Smooth muscle cell (in vitro differentiated cells): ENCODE measurements around the gene MKI67. TPM values are rescaled to one million over a fixed set of nuclear protein-coding genes. Genes with fewer than 3 reads are reported as not detected.
A peak's percentile ranks its signal among the peaks of the same experiment; 100 is the strongest.

Source experiments
- DNase-seq: peaks from one replicate; lab custom pipeline; 2025; ENCODE audit not compliant: unreplicated experiment; lab: John Stamatoyannopoulos, UW
- H2AFZ ChIP-seq: fragments of 200-600 bp; sonication (generic); 2 replicates; pipeline ENCODE4 v1.6.0; 2016; ENCODE audit warnings: antibody characterized with exemption, low read depth, mild to moderate bottlenecking
- H3F3A ChIP-seq: fragments of 200-600 bp; sonication (generic); 2 replicates; pipeline ENCODE4 v1.6.0; 2017; ENCODE audit warnings: antibody characterized with exemption, low read depth
- H3K27ac ChIP-seq: fragments of 200-600 bp; sonication (generic); 2 replicates; pipeline ENCODE4 v1.5.1; 2016; ENCODE audit warnings: low read depth, mild to moderate bottlenecking
- H3K27me3 ChIP-seq: fragments of 200-600 bp; sonication (generic); 2 replicates; pipeline ENCODE4 v1.6.1; 2016; ENCODE audit warnings: low read depth, mild to moderate bottlenecking
- H3K36me3 ChIP-seq: fragments of 200-600 bp; sonication (generic); 2 replicates; pipeline ENCODE4 v1.5.1; 2016; ENCODE audit warnings: low read depth
- H3K4me1 ChIP-seq: fragments of 200-600 bp; sonication (generic); 2 replicates; pipeline ENCODE4 v1.5.1; 2016; ENCODE audit warnings: low read depth
- H3K4me2 ChIP-seq: fragments of 200-600 bp; sonication (generic); 2 replicates; pipeline ENCODE4 v1.6.0; 2016; ENCODE audit warnings: mild to moderate bottlenecking
- H3K4me3 ChIP-seq: fragments of 200-600 bp; sonication (generic); 2 replicates; pipeline ENCODE4 v1.5.1; 2016; ENCODE audit warnings: mild to moderate bottlenecking
- H3K79me2 ChIP-seq: fragments of 200-600 bp; sonication (generic); 2 replicates; pipeline ENCODE4 v1.6.0; 2016; ENCODE audit warnings: low read depth, mild to moderate bottlenecking
- H3K9ac ChIP-seq: fragments of 200-600 bp; sonication (generic); 2 replicates; pipeline ENCODE4 v1.6.0; 2016; ENCODE audit warnings: low read depth
- H3K9me3 ChIP-seq: fragments of 200-600 bp; sonication (generic); replicated peaks from 2 replicates; pipeline ENCODE4 v1.5.1; 2016; ENCODE audit warnings: low read depth
- H4K20me1 ChIP-seq: fragments of 200-600 bp; sonication (generic); 2 replicates; pipeline ENCODE4 v1.6.0; 2016; ENCODE audit warnings: low read depth
- WGBS: methylation state at CpG from one replicate; pipeline ENCODE4 v1.1.7; 2016; ENCODE audit warnings: low lambda C conversion rate; 5-methylcytosine and 5-hydroxymethylcytosine counted together
- polyA plus RNA-seq: library from polyadenylated mRNA; unstranded; fragments of >200 nt; fragmentation: Nextera tagmentation; extraction: Ambion mirVana; gene quantifications from 2 replicates; pipeline ENCODE4 v1.2.1, GENCODE V29; 2016
- total RNA-seq: library from RNA; depleted of rRNA; stranded (reverse); fragments of >200 nt; gene quantifications from 2 replicates; pipeline ENCODE4 v1.2.3, GENCODE V29; 2014
- TF ChIP-seq, protein P1 (sequence below): fragments of 200-600 bp; sonication (generic); IDR thresholded peaks from 2 replicates; pipeline ENCODE4 v1.5.1; 2017; ENCODE audit warnings: borderline replicate concordance, mild to moderate bottlenecking, antibody characterized with exemption; ENCODE audit not compliant: insufficient read depth, poor library complexity, severe bottlenecking

MKI67 gene
- total and polyA plus RNA-seq, 2 experiments from 2014 or later: 7.9 to 10.8 TPM

DNA sequence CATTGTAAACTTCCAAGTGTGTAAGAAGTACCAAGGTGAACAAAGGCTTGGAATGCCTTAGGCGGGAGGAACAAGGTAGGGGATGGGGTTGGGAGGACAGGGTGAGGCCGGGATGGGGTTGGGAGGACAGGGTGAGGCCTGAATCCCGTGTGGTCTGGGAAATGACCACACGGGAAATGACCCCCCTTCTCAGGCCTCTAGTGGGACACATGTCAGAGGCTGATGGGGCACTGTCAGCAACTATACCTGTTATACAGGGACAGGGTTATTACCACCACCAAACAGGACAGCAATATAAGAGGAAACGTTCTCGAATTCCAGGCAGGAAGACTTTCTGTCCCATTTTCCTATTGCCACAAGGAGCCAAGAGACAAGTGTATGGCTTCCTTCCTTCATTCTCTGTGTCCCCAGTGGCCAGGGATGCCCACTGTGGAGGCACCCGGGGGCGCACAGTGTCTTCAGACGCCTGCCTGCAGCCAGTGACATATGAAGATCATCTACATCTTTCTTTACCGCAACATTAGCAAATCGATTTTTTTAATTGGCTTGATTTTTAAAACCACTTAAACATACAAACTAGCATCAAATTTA, 1.3 kb downstream of the MKI67 start:
- H3K36me3 ChIP-seq: no peaks in the 10 kb centered on the region
- H3K4me2 ChIP-seq: peak overlapping the region; percentile 86
- H2AFZ ChIP-seq: peak overlapping the region; percentile 61
- 40% methylated on average over 11 of the region's 11 CpGs for WGBS
- H3K4me3 ChIP-seq: peak overlapping the region; percentile 59
- no peak for DNase-seq
- no peaks in the 10 kb centered on the region for H3K9me3 ChIP-seq
- H3F3A ChIP-seq: no peaks in the 10 kb centered on the region
- H3K27ac ChIP-seq: no peak overlapping the region
- no peaks in the 10 kb centered on the region for H3K27me3 ChIP-seq
- peaks cover 12% of the 10 kb centered on the region for H3K4me1 ChIP-seq
- H3K79me2 ChIP-seq: peaks cover 51% of the 10 kb centered on the region
- no peaks in the 10 kb centered on the region for H4K20me1 ChIP-seq
- H3K9ac ChIP-seq: no peak overlapping the region
- TF ChIP-seq, protein P1, sequence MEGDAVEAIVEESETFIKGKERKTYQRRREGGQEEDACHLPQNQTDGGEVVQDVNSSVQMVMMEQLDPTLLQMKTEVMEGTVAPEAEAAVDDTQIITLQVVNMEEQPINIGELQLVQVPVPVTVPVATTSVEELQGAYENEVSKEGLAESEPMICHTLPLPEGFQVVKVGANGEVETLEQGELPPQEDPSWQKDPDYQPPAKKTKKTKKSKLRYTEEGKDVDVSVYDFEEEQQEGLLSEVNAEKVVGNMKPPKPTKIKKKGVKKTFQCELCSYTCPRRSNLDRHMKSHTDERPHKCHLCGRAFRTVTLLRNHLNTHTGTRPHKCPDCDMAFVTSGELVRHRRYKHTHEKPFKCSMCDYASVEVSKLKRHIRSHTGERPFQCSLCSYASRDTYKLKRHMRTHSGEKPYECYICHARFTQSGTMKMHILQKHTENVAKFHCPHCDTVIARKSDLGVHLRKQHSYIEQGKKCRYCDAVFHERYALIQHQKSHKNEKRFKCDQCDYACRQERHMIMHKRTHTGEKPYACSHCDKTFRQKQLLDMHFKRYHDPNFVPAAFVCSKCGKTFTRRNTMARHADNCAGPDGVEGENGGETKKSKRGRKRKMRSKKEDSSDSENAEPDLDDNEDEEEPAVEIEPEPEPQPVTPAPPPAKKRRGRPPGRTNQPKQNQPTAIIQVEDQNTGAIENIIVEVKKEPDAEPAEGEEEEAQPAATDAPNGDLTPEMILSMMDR: no peak

DNA sequence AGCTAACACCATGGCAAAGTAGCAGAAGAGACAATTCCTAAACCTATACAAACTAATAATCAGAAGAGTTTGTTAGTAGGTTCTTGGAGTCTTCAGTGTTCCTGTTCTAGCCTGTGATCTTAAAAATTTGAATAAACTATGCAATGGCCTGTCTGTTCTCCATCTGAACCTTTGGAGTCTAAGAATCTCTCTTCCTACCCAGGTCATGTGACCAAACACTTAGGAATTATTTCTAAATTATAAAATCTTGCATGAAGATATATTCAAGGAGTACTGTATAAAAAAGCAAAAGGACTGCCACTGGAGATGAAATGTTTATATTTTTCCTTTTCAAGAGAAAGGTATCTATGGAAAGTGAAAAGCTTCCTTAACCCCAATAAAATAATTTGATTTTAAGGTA, 2.4 kb downstream of the MKI67 start:
- Histone ChIP-seq H2AFZ (no peak overlapping the region), H3K27ac (no peak overlapping the region), H3K27me3 (no peaks in the 10 kb centered on the region), H3K36me3 (no peaks in the 10 kb centered on the region), H3K79me2 (peaks cover 51% of the 10 kb centered on the region), H3K9ac (no peak overlapping the region), H3K4me1 (peaks cover 12% of the 10 kb centered on the region), H4K20me1 (no peaks in the 10 kb centered on the region), H3K4me3 (peak overlapping the region; percentile 59), H3K4me2 (peak overlapping the region; percentile 86), H3K9me3 (no peaks in the 10 kb centered on the region), H3F3A (no peaks in the 10 kb centered on the region)
- no peak for DNase-seq
- TF ChIP-seq, protein P1: no peak

- peaks cover 12% of the 10 kb centered on the region for H3K4me1 ChIP-seq
- no peak overlapping the region for H2AFZ ChIP-seq
- WGBS: 97% methylated on average over 2 of the region's 2 CpGs
- no peaks in the 10 kb centered on the region for H3K9me3 ChIP-seq
- H4K20me1 ChIP-seq: no peaks in the 10 kb centered on the region
- TF ChIP-seq, protein P1: no peak
- DNase-seq: no peak
- peaks cover 51% of the 10 kb centered on the region for H3K79me2 ChIP-seq
- no peaks in the 10 kb centered on the region for H3K27me3 ChIP-seq
- no peak overlapping the region for H3K27ac ChIP-seq
- no peak overlapping the region for H3K4me2 ChIP-seq
- no peaks in the 10 kb centered on the region for H3F3A ChIP-seq
- no peak overlapping the region for H3K4me3 ChIP-seq
- no peak overlapping the region for H3K9ac ChIP-seq
- H3K36me3 ChIP-seq: no peaks in the 10 kb centered on the region
Measured at GRCh38 chr10:128122931-128123330, 3.3 kb downstream of the MKI67 start.

- H3K27ac ChIP-seq: no peak overlapping the region
- H3K4me1 ChIP-seq: peaks cover 12% of the 10 kb centered on the region
- TF ChIP-seq, protein P1: no peak
- no peaks in the 10 kb centered on the region for H3F3A ChIP-seq
- no peak for DNase-seq
- no peak overlapping the region for H2AFZ ChIP-seq
- H4K20me1 ChIP-seq: no peaks in the 10 kb centered on the region
- 93% methylated on average over 5 of the region's 5 CpGs for WGBS
- H3K9ac ChIP-seq: no peak overlapping the region
- H3K36me3 ChIP-seq: no peaks in the 10 kb centered on the region
- no peaks in the 10 kb centered on the region for H3K9me3 ChIP-seq
- H3K4me2 ChIP-seq: no peak overlapping the region
- peaks cover 51% of the 10 kb centered on the region for H3K79me2 ChIP-seq
- H3K27me3 ChIP-seq: no peaks in the 10 kb centered on the region
- no peak overlapping the region for H3K4me3 ChIP-seq
Measured at GRCh38 chr10:128121750-128122412, 4.3 kb downstream of the MKI67 start.
